Fibroblast of lung (primary cell): ENCODE measurements around the gene PPP1R7. TPM values are rescaled to one million over a fixed set of nuclear protein-coding genes. Genes with fewer than 3 reads are reported as not detected.

ENCODE experiments used
- DNase-seq, 2 donors: peaks; one replicate each; pipeline versions ENCODE4 v3.0.0 to v3.0.0-alpha.2; 2010; ENCODE audit warnings: low read depth in 2 of 2
- H2AFZ ChIP-seq: 2 replicates; pipeline ENCODE4 v1.5.1; 2012; ENCODE audit warnings: low read length, control low read depth, inconsistent platforms
- H3K27ac ChIP-seq: 2 replicates; pipeline ENCODE4 v1.5.1; 2011; ENCODE audit warnings: low read length, control low read depth; ENCODE audit not compliant: insufficient read depth
- H3K27me3 ChIP-seq: 2 replicates; pipeline ENCODE4 v1.5.1; 2011; ENCODE audit warnings: mild to moderate bottlenecking, low read length; ENCODE audit not compliant: control insufficient read depth, insufficient read depth
- H3K36me3 ChIP-seq: 2 replicates; pipeline ENCODE4 v1.5.1; 2011; ENCODE audit warnings: low read length; ENCODE audit not compliant: control insufficient read depth, insufficient read depth
- H3K4me1 ChIP-seq: 2 replicates; pipeline ENCODE4 v1.5.1; 2011; ENCODE audit warnings: low read length; ENCODE audit not compliant: control insufficient read depth, insufficient read depth; ENCODE audit errors: extremely low read depth
- H3K4me2 ChIP-seq: 2 replicates; pipeline ENCODE4 v1.5.1; 2011; ENCODE audit warnings: low read length, control low read depth; ENCODE audit not compliant: insufficient read depth; ENCODE audit errors: extremely low read depth
- H3K4me3 ChIP-seq, 4 experiments: fragments of 200-600 bp in 1 of 4; sonication (generic) in 1 of 4; replicated peaks in 1 of 4; 2 replicates each; pipeline ENCODE4 v1.5.1; 2011 to 2016; ENCODE audit warnings: low read length in 4 of 4, low read depth in 3 of 4, mild to moderate bottlenecking in 3 of 4, control low read depth in 2 of 4, inconsistent platforms in 1 of 4, mixed read lengths in 1 of 4; ENCODE audit not compliant: insufficient read depth in 1 of 4; ENCODE audit errors: control extremely low read depth in 1 of 4
- H3K79me2 ChIP-seq: 2 replicates; pipeline ENCODE4 v1.5.1; 2012; ENCODE audit warnings: mild to moderate bottlenecking, low read length, inconsistent platforms; ENCODE audit not compliant: control insufficient read depth, insufficient read depth
- H3K9ac ChIP-seq: 2 replicates; pipeline ENCODE4 v1.5.1; 2011; ENCODE audit warnings: mild to moderate bottlenecking, low read length, control low read depth; ENCODE audit not compliant: insufficient read depth
- H3K9me3 ChIP-seq: 2 replicates; pipeline ENCODE4 v1.5.1; 2012; ENCODE audit warnings: low read depth, low read length; ENCODE audit not compliant: control insufficient read depth, insufficient read depth
- H4K20me1 ChIP-seq: 2 replicates; pipeline ENCODE4 v1.5.1; 2011; ENCODE audit warnings: low read length; ENCODE audit not compliant: control insufficient read depth, insufficient read depth; ENCODE audit errors: extremely low read depth
- CTCF ChIP-seq, 2 donors: IDR thresholded peaks in 1 of 2; conservative IDR thresholded peaks in 1 of 2; 1 replicate in 1 of 2; 2 replicates in 1 of 2; pipeline ENCODE4 v1.5.1; 2011 to 2012; ENCODE audit warnings: low read length in 2 of 2, control low read depth in 1 of 2, inconsistent platforms in 1 of 2, low read depth in 1 of 2, mild to moderate bottlenecking in 1 of 2
- EZH2 ChIP-seq: IDR thresholded peaks from 2 replicates; pipeline ENCODE4 v1.5.1; 2012; ENCODE audit warnings: low read length, control low read depth, mild to moderate bottlenecking; ENCODE audit errors: missing control alignments
- polyA plus RNA-seq, 2 donors: library from polyadenylated mRNA; depleted of rRNA in 1 of 2; stranded (reverse) in 1 of 2; unstranded in 1 of 2; fragments of >200 nt; gene quantifications; 2 replicates each; pipeline ENCODE4 v1.2.1, GENCODE V29; 2011 to 2012; ENCODE audit warnings: missing spikeins in 1 of 2
- total RNA-seq: library from RNA; depleted of rRNA; stranded (reverse); fragments of >200 nt; gene quantifications from 2 replicates; pipeline ENCODE4 v1.2.1, GENCODE V29; 2014

The PPP1R7 gene
- total and polyA plus RNA-seq, 2 donors (not counting 1 experiment from before 2014, with no cell fraction given), result 70.7 to 141 TPM

GRCh38 chr2:241228081-241228859, 78.0 kb downstream of the PPP1R7 start:
- no peaks in the 10 kb centered on the region for H4K20me1 ChIP-seq
- TF ChIP-seq EZH2, result no peak
- TF ChIP-seq CTCF (conservative IDR thresholded peaks at IDR 0.05 in 1 of 2, IDR thresholded peaks at IDR 0.05 in 1 of 2; ENCODE audit: low read depth in 1 of 2, low read length in 2 of 2), result no peak
- H3K9ac ChIP-seq, result no peak overlapping the region
- H3K27me3 ChIP-seq, result no peaks in the 10 kb centered on the region
- H3K27ac ChIP-seq, result no peak overlapping the region
- no peaks in the 10 kb centered on the region for H3K9me3 ChIP-seq
- H2AFZ ChIP-seq, result no peak overlapping the region
- no peak overlapping the region for H3K4me3 ChIP-seq
- peaks cover 12% of the 10 kb centered on the region for H3K4me1 ChIP-seq
- peaks cover 3% of the 10 kb centered on the region for H3K79me2 ChIP-seq
- peaks cover 53% of the 10 kb centered on the region for H3K36me3 ChIP-seq
- no peak for DNase-seq
- no peak overlapping the region for H3K4me2 ChIP-seq

- no peaks in the 10 kb centered on the region for H3K9me3 ChIP-seq
- H3K36me3 ChIP-seq, result peaks cover 59% of the 10 kb centered on the region
- peaks cover 3% of the 10 kb centered on the region for H3K79me2 ChIP-seq
- H4K20me1 ChIP-seq, result no peaks in the 10 kb centered on the region
- no peak for DNase-seq
- H3K4me3 ChIP-seq, result no peak overlapping the region
- H3K27me3 ChIP-seq, result no peaks in the 10 kb centered on the region
- TF ChIP-seq CTCF (conservative IDR thresholded peaks at IDR 0.05 in 1 of 2, IDR thresholded peaks at IDR 0.05 in 1 of 2; ENCODE audit: low read depth in 1 of 2, low read length in 2 of 2) (no peak), EZH2 (no peak)
- H2AFZ ChIP-seq, result no peak overlapping the region
- H3K9ac ChIP-seq, result no peak overlapping the region
- H3K4me1 ChIP-seq, result peaks cover 8% of the 10 kb centered on the region
- no peak overlapping the region for H3K4me2 ChIP-seq
- no peak overlapping the region for H3K27ac ChIP-seq
Observed at GRCh38 chr2:241228860-241229516, 78.7 kb downstream of the PPP1R7 start.

GRCh38 chr2:241229563-241230401, 79.5 kb downstream of the PPP1R7 start:
- Histone ChIP-seq H2AFZ (no peak overlapping the region), H3K9ac (no peak overlapping the region), H3K4me1 (no peaks in the 10 kb centered on the region), H3K27ac (no peak overlapping the region), H4K20me1 (no peaks in the 10 kb centered on the region), H3K4me2 (no peak overlapping the region), H3K27me3 (no peaks in the 10 kb centered on the region), H3K36me3 (peaks cover 65% of the 10 kb centered on the region), H3K9me3 (no peaks in the 10 kb centered on the region), H3K79me2 (peaks cover 3% of the 10 kb centered on the region), H3K4me3 (no peak overlapping the region)
- TF ChIP-seq EZH2, result no peak
- DNase-seq, result no peak
